GM21447 (cell line): ENCODE results near the gene CFAP53.
A peak's percentile ranks its signal among the peaks of the same experiment; 100 is the strongest.
"Not testable (repeated sequence)": the region's sequence is repeated elsewhere in the genome, so short reads cannot be mapped to it uniquely, and the experiment has no call there.

ENCODE experiments used
- ATAC-seq: cut with Tn5 transposase; IDR thresholded peaks from one replicate; pipeline ENCODE4 v1.9.1; 2021; ENCODE audit not compliant: unreplicated experiment

Gene CFAP53, protein sequence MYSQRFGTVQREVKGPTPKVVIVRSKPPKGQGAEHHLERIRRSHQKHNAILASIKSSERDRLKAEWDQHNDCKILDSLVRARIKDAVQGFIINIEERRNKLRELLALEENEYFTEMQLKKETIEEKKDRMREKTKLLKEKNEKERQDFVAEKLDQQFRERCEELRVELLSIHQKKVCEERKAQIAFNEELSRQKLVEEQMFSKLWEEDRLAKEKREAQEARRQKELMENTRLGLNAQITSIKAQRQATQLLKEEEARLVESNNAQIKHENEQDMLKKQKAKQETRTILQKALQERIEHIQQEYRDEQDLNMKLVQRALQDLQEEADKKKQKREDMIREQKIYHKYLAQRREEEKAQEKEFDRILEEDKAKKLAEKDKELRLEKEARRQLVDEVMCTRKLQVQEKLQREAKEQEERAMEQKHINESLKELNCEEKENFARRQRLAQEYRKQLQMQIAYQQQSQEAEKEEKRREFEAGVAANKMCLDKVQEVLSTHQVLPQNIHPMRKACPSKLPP

DNA sequence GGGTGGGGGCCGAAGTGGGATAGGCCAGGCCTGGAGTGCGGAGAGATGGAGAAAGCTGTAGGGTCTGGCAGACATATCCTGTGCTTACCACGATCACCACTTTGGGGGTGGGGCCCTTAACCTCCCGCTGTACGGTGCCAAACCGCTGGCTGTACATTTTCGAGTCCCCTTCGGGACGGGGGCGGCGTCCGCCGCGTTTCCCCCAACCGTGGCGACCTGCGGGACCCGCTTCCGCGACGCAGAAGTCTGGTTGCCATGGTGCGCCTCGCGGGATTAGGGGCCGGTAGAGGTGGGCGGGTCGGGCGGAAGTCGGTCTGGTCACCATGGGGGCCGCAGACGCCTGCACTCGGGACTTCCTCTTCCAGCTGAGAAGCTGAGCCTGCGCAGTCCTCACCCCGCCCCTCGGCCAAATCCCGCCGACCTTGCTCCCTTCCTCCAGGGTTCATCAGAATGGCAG lies at the start of gene CFAP53:
TSS of gene CFAP53 (minus strand) at position 248 of the 457 bp plus-strand sequence. CDS start at position 157, 91 bp downstream.
- ATAC-seq = peak; percentile 75

DNA sequence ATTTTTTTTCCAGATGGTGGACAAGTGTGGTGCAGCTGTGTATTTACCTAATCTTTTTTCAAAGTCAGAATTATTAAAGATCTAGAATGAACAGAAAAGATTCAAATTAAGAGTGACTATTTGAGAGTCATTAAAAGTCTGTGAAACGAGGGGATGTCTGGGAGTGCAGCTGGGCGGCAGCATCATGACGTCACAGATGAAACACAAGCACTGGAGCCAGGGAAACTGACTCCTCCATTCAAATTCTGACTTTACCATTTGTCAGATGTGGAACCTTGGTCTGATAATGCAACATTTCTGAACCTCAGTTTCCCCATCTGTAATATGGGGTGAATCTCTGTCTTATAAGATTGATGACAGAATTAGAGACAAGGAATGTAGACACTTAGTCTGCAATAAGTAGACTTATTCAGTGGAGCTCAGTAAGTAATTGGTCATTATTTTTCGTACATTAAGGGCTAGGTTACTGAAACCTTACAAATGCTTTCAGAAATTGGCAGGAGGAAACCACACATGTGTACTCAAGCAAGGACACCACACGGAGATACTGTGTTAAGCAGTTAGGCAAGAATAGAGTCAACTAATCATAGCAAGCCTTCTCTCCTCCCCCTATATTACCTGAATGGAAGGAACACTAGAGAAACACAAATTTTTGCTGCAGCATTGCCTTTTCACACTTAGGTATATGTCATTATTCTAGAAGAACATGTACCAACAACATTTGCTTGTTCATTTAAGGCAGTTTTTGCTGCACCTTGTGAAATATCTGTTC lies 49.0 kb upstream of the CFAP53 start:
- peak; percentile 73 for ATAC-seq

DNA sequence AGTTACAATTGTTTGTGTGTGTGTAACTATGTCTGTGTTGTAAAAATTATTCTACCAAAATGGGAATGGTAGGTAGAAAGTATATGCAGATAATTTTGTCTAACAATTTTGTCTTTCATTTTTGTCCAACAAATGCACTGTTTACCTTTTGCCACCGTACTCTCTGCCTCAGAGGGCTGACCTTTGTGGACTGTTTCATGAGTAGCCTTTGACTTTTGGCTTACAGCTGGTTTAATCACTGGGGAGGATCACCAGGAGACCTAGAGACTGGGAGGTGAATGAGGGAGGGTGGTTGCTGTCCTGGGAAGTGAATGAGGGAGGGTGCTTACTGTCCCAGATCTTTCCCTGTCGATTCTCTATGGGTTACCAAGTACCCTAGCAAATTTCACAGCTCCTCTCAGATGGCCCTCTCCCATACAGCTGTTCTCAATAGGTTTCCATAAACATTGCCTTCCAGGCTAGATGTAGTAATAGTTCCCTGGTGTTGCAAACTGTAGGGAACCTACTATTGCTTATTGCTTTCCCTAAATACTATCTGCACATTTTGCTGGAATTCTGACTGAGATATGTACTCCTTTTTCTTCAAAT lies 47.7 kb upstream of the CFAP53 start:
- ATAC-seq = no peak

DNA sequence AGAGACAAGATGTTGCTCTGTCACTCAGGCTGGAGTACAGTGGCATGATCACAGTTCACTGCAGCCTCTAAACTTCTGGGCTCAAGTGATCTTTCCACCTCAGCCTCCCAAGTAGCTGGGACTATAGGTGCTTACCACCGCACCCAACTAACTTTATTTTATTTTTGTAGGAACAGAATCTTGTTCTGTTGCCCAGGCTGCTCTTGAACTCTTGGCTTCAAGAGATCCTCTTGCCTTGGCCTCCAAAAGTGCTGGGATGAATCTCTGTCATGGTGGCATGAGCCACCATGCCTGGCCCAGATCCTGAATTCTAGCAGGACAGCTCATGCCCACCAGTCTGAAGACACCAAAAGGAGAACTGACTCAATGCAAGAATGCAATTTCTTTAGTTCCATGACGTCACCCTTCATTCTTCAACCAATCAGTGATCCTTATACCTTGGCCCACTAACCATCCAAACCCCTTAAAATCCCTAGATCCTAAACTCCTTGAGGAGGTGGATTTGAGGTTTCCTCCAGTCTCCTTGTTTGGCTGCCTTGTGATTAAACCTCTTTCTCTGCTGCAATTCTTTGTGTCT lies 46.8 kb upstream of the CFAP53 start:
- ATAC-seq = peak; percentile 20

DNA sequence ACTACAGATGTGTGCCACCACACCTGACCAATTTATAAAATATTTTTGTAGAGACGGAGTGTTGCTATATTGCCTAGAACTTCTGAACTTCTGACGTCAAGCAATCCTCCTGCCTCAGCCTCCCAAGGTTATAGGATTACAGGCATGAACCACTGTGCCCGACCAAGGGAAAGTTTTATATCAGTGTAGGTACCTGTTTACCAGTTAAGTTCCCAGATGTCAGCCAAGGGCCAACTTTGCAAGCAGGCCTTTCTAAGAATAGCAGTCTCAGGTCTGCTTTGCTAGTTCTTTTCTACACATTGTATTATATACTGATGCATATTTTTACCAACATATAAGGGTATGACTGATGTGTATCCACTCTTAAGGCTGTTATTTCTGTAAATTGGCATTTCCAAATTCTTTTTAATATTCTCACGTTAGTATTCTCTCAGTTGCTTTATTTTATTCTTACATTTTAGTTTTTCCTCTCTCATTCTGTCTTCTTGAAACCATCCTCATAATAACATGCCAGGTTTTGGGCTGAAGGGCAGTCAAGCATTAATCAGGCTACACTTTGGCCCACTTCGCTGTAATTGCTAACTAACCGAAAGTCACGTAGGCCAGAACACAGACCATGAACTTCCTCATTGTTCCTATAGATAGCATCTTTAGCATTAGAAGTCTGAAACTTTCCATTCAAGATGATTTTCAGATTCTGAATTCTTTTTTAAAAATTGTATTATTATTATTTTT lies 46.2 kb upstream of the CFAP53 start:
- peak; percentile 61 for ATAC-seq

DNA sequence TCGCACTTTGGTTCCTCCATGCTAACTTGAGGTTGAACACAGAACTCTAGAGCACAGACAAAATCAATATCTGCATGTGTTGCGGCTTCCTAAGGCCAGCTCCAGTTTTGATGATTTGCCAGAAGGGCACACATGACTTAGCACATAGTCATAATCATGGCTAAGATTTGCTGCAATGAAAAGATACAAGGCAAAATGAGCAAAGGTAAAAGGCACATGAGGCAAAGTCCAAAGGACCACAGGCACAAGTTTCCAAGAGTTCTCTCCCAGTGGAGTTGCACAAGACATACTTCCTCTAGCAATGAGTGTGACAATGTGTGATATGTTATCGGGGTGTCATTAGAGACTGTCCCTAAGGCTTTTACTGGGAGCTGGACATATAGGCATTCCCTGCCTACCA lies 45.4 kb upstream of the CFAP53 start:
- no peak for ATAC-seq

DNA sequence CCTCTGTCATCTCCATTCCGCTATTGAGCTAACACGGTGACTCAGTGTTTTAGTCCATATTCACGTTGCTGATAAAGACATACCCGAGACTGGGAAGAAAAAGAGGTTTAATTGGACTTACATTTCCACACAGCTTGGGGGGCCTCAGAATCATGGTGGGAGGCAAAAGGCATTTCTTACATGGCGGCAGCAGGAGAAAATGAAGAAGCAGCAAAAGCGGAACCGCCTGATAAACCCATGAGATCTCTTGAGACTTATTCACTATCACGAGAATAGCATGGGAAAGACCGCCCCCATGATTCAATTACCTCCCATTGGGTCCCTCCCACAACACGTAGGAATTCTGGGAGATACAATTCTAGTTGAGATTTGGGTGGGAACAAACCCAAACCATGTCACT lies 43.8 kb upstream of the CFAP53 start:
- no peak for ATAC-seq

DNA sequence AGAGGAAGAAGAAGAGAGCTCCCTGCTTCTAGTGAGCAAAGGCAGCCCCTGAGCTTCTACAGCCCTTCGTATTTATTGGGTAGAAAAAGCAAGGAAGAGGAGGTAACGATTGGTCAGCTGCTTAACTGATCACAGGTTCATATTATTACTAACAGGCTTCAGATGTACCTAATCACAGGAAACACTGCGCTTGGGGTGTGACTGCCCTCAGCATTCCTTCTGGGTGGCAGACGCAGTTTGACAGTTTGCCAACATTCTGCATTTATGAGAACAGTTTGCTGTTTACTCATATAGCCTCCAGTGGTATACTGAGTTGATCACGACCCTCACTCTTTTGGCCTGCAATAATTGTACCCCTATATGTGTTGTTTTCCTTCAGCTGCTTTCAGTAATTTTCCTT lies 42.6 kb upstream of the CFAP53 start:
- not testable (repeated sequence) for ATAC-seq

DNA sequence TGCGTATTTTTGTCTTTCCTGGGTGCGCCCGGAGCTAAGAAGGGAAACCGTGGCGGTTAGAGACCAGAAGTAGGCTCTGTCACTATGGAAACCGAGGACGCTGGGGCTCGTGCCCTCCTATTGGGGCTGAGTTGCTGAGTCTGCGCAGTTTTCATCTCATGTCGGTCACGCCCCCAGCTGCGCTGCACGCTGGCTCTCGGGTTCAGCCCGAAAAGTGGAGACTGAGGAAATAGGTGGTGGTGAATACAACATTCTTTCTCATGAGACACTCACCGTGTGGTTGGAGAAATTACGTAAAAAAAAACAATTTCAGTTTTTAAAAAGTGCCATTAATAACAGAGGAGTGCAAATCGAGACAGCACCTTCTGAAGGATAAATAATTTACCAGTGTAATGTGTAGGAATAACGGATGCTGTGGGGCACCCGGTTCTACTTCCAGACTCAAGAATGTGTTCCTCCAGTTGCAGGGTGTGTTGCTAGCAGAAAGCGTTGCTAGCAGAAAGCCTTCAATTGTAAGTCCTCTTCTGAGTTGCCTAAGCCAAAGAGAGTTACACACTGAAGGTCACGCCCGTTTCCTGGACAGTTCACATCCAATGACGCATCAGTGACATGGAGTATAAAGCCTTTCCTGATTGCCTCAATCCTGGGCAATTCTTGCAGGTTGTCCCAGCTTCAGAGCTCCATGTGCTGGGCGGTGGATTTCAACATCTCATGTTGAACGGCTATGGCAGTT lies 41.6 kb upstream of the CFAP53 start:
- ATAC-seq = peak; percentile 92

DNA sequence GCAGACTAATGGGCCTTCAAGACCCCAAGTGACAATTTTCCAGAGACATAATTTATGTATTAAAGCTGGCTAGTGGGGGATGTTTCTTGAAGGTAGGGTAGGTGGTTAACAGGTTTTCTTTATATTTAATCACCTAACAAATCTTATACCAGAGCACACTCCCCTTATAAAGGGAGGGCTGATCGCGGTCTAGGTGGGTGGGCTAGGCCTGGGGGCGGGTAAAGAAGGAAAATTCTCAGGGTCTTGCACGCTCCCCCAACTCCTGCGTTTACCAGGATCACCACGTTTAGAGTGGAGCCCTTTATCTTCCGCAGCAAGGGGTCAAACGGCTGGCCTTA lies 41.1 kb upstream of the CFAP53 start:
- no peak for ATAC-seq

DNA sequence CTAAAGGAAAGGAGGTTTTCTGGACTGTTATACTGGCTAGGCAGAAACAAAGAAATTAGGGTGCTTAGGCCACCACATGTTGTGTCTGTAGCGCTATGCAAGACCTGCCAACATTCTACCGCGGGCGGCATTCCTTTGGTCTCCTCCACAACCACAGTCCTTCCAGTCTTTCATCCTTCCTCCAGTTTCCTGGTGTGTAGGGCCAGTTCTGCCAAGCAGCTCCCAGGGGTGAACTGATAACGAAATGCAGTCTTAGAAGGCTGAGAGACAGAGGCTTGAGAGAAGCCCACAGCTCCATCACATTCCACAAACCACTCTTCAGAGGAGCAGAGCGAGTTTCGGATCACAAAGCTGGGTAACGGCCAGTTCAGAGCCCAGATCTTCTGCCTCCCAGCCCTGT lies 40.6 kb upstream of the CFAP53 start:
- ATAC-seq = no peak

DNA sequence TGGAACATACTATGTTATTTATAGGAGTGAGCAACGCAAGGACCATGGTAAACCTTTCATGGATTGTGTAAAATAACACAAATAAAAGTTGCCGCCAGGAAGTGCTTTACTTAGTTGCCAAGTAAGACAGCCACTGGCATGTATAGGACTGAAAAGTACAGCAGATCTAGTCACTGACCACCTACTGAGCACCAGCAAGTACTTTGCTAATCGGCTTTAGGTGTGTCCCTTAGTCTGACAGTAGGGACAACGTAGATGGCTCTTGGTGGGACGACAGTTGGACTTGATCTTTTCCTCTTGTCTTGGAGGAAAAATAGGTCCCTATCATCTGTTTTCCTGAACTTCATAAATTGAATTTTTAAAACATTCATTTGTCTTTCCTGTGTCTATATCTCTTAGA lies 34.8 kb upstream of the CFAP53 start:
- ATAC-seq = no peak

DNA sequence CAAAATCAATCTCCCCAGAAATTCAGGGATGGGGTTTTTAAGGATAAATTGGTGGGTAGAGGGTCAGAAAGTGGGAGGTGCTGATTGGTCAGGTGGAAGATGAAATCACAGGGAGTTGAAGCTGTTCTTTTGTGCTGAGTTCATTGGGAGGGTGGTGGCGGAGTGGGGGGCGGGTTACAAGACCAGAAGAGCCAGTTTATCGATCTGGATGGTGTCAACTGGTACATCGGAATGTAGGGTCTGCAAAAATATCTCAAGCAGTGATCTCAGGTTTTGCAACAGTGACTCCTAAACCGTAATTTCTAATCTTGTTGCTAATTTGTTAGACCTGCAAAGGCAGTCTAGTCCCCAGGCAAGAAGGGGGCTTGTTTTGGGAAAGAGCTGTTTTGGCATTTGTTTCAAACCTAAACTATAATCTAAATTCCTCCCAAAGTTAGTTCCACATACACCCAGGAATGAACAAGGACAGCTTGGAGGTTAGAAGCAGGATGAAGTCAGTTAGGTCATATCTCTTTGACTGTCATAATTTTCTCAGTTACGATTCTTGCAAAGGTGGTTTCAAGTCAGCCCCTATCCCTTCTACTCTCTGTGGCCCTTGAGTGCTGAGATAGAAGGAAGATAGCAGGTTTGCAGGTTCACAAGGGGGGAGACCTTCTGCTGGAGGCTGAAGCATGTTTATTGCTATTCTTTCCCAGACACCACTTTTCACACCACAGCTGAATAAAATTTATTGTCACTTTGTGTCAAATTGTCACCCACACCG lies 33.5 kb upstream of the CFAP53 start:
- ATAC-seq = no peak

DNA sequence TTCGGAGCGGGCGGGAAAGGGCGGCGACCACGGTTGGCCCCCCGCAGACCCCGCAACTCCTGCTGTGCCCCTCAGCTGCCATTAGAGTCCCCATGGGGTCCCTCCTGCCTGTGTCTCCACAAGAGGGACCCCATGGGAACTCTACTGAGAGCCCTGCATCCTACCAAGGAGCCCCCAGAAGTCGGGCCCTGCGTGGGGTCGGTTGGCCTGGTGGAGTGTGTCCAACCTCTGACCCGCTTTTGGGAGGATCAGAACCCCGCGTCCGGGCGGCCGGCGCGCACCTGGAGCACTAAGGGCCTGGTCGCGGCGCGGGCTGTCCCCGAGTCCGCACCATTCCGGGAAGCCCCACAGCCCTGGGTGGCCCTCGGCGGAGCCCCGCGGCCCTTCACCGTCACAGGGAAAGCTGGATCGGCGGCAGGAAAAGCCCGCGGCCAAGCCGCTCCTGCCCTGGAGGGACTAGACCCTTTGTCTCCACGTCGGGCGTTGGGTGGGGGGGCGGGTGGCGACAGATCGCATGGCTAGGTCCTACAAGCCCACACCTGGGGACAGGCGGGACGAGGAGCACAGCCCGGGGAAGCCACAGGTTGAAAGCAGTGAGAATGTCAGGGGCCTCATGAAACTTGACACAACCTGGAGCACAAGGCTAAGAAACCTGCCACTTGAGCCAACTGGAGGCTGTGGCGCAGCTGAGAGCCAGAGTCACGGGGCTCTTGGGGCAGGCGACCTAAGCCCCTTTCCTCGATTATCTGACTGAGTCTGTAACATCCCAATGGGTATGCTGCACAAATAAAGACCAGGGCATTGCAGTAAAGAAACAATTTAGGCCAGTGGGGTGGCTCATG lies 32.4 kb upstream of the CFAP53 start:
- ATAC-seq = no peak

DNA sequence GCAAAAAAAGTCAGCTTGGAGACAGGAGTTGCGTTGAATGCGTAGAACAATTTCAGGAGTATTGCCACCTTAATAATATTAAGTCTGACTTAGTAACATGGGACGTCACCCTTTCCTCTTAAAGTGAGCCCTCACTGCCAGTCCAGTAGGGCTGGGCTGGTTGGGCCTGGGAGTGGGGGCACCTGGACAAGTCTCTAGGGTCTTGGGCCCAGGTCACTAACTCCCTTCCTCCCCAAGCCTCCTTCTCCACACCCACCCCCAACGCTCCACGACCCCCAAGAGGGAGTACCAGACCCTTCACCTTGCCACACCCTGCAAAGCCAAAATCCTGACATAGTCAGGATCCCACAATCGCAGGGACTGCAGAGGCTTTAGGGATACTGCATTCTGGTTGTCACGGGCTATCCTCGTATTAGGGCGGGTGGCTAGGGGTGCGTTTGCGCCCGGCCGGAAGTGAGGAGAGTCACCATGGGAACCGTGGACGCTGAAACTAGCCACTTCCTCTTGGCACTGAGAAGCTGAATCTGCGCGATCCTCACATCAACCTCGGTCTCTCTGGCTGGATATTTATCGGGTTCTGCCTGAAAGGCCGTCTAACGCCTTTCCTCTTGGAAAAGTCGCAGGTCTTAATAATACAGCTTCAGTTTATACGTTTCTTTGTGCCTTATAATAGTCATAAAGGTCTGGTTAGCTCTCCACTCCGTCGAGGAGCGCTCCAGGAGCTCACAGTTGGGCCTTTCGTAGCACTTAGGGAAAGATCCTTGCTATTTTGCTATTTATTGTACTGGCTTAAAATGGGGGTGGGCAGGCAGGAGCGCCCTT lies 31.5 kb upstream of the CFAP53 start:
- peak; percentile 100 for ATAC-seq

DNA sequence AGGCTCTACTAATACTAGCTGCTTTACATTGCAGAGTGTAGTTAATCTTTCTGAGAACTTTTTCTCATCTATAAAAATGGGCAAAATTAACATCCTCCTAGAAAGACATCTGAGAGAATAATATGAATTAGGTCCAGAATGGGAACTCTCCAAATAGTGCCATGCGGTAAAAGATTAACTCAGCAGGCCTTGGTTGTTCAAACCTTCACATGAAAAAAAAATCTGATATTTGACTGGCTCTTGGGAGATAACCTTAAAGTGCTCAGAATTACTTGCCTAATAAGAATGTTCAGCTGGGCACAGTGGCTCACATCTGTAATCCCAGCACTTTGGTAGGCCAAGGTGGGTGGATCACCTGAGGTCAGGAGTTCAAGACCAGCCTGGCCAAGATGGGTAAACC lies 26.7 kb upstream of the CFAP53 start:
- ATAC-seq = no peak

DNA sequence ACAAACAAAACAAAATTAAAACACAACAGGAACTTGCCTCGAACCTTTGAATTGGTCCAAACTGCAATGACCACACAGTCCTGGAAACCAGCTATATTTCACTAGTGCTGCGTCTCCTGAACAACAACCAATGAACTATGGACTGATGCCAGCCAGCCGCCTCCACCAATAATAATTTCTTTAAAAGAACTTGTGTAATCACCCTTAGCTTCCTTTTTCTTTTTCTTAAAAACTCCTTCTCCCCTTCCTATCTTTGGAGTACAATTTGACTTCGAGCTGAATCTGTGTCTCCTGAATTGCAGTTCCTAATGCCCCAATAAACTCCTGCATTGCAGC lies 22.8 kb upstream of the CFAP53 start:
- no peak for ATAC-seq
